K562 (cell line): ENCODE data around the gene FLT1. TPM values are rescaled to one million over a fixed set of nuclear protein-coding genes. Genes with fewer than 3 reads are reported as not detected.

Experiments
- ARID3A ChIP-seq: IDR thresholded peaks from 2 replicates; pipeline ENCODE4 v1.6.1; 2012; ENCODE audit warnings: low read depth, low read length, improper control_type of control experiment, borderline replicate concordance
- BDP1 ChIP-seq: IDR thresholded peaks from 3 replicates; pipeline ENCODE4 v1.6.1; 2011; ENCODE audit not compliant: insufficient read length, insufficient read depth
- BMI1 ChIP-seq: fragments of 150-350 bp; IDR thresholded peaks from 2 replicates; pipeline ENCODE4 v1.6.1; 2014; ENCODE audit warnings: low read length
- DACH1 ChIP-seq: fragments of 450-650 bp; IDR thresholded peaks from 2 replicates; pipeline ENCODE4 v1.6.1; 2018; ENCODE audit not compliant: partially characterized antibody
- DNMT1 ChIP-seq: fragments of 450-650 bp; IDR thresholded peaks from 2 replicates; pipeline ENCODE4 v1.6.1; 2016; ENCODE audit warnings: antibody characterized with exemption, mild to moderate bottlenecking
- FOXP4 ChIP-seq: sonication (generic); formaldehyde crosslinking; IDR thresholded peaks from 2 replicates; pipeline ENCODE4 v1.8.0; 2022; ENCODE audit warnings: mild to moderate bottlenecking, missing genetic modification reagents, borderline replicate concordance
- GABPA ChIP-seq: fragments of 200-800 bp; sonication (Bioruptor generic); conservative IDR thresholded peaks from 2 replicates; pipeline ENCODE4 v1.6.1; 2016; ENCODE audit warnings: low read depth, missing genetic modification characterization, missing compliant biosample characterization
- HDAC2 ChIP-seq: fragments of 450-650 bp; IDR thresholded peaks from 2 replicates; pipeline ENCODE4 v1.6.1; 2016; ENCODE audit warnings: mild to moderate bottlenecking
- LEF1 ChIP-seq: fragments of 450-650 bp; IDR thresholded peaks from 2 replicates; pipeline ENCODE4 v1.6.1; 2016; ENCODE audit warnings: mild to moderate bottlenecking
- MCM5 ChIP-seq: fragments of 450-650 bp; IDR thresholded peaks from 2 replicates; pipeline ENCODE4 v1.6.1; 2016; ENCODE audit warnings: low read depth
- NFIC ChIP-seq: fragments of 450-650 bp; IDR thresholded peaks from 2 replicates; pipeline ENCODE4 v1.6.1; 2017; ENCODE audit warnings: mild to moderate bottlenecking, inconsistent platforms
- NR1H2 ChIP-seq: sonication (generic); formaldehyde crosslinking; IDR thresholded peaks from 2 replicates; pipeline ENCODE4 v1.4.0; 2020; ENCODE audit warnings: mild to moderate bottlenecking, missing genetic modification reagents
- PREB ChIP-seq: sonication (generic); formaldehyde crosslinking; IDR thresholded peaks from 2 replicates; pipeline ENCODE4 v1.8.1; 2023; ENCODE audit warnings: mild to moderate bottlenecking, missing genetic modification reagents
- RBM39 ChIP-seq: fragments of 200-400 bp; formaldehyde crosslinking; optimal IDR thresholded peaks from 2 replicates; pipeline ENCODE3; 2018; ENCODE audit warnings: low read depth, low read length
- TRIM25 ChIP-seq: fragments of 450-650 bp; IDR thresholded peaks from 2 replicates; pipeline ENCODE4 v1.7.0; 2016; ENCODE audit warnings: borderline replicate concordance
- TSC22D4 ChIP-seq: fragments of 450-650 bp; IDR thresholded peaks from 2 replicates; pipeline ENCODE4 v1.6.1; 2016; ENCODE audit warnings: missing genetic modification characterization, missing biosample characterization, control low read depth
- ZNF121 ChIP-seq: sonication (generic); formaldehyde crosslinking; conservative IDR thresholded peaks from 2 replicates; pipeline ENCODE4 v1.8.0; 2022; ENCODE audit warnings: missing genetic modification reagents
- ZNF143 ChIP-seq: sonication (generic); formaldehyde crosslinking; IDR thresholded peaks from 2 replicates; pipeline ENCODE4 v1.9.0; 2022; ENCODE audit warnings: mild to moderate bottlenecking, missing genetic modification reagents
- ZNF165 ChIP-seq: fragments of 250-450 bp; sonication (Bioruptor Pico); IDR thresholded peaks from 2 replicates; pipeline ENCODE4 v1.4.0; 2020; ENCODE audit warnings: borderline replicate concordance
- ZNF316 ChIP-seq: fragments of 450-650 bp; IDR thresholded peaks from 2 replicates; pipeline ENCODE4 v1.6.1; 2016
- ZNF436 ChIP-seq: fragments of 250-450, 450-650 bp; sonication (Bioruptor Pico); formaldehyde crosslinking; IDR thresholded peaks from 2 replicates; pipeline ENCODE4 v1.7.0; 2020; ENCODE audit warnings: mild to moderate bottlenecking
- ZNF740 ChIP-seq, 3 experiments: fragments of 200-800 bp in 1 of 3; sonication (Bioruptor generic) in 1 of 3; sonication (generic) in 1 of 3; formaldehyde crosslinking in 1 of 3; IDR thresholded peaks; 2 replicates each; pipeline versions ENCODE4 v1.6.1 to v1.8.0; 2016 to 2022; ENCODE audit warnings: mild to moderate bottlenecking in 2 of 3, missing compliant biosample characterization in 2 of 3, missing genetic modification characterization in 2 of 3, missing genetic modification reagents in 1 of 3
- polyA plus RNA-seq, 8 experiments: library from polyadenylated mRNA; depleted of rRNA in 4 of 8; stranded (reverse) in 5 of 8; unstranded in 3 of 8; fragments of >200 nt; fragmentation: Nextera tagmentation in 2 of 8; fragmentation: Illumina TruSeq in 1 of 8; extraction: Ambion mirVana in 2 of 8; extraction: Trizol in 1 of 8; gene quantifications; 2 replicates each; pipeline versions ENCODE4 v1.2.1 to v1.2.3, GENCODE V29; 2011 to 2014; ENCODE audit warnings: inconsistent platforms in 1 of 8, missing spikeins in 1 of 8
- total RNA-seq, 7 experiments: library from RNA; depleted of rRNA in 6 of 7; stranded (reverse); fragments of >200 nt in 6 of 7; fragmentation: Illumina TruSeq in 2 of 7; extraction: Trizol in 2 of 7; gene quantifications; 2 replicates each; pipeline versions ENCODE4 v1.2.1 to v1.2.3, GENCODE V29; 2011 to 2021; ENCODE audit warnings: low replicate concordance in 1 of 7

Gene FLT1
- total and polyA plus RNA-seq, 9 of the 15 experiments (the other 6 are each of a cell fraction or from before 2014, with no cell fraction given): 0.01 to 2.0 (median 0.22) TPM

GRCh38 chr13:28532388-28533124 lies 37.6 kb upstream of the FLT1 start (continued):
- no peak for TF ChIP-seq MCM5
- no peak for TF ChIP-seq BMI1
- no peak for TF ChIP-seq NR1H2 (CRISPR knock-in tag)
- no peak for TF ChIP-seq DNMT1
- TF ChIP-seq ZNF165 (CRISPR knock-in tag): no peak
- TF ChIP-seq ARID3A: no peak
- no peak for TF ChIP-seq ZNF740 (CRISPR knock-in tag; IDR thresholded peaks at IDR 0.05)
- no peak for TF ChIP-seq ZNF740 (tag; IDR thresholded peaks at IDR 0.05)
- peak; percentile 57; the same call in 1 of the 2 replicates for TF ChIP-seq LEF1
- TF ChIP-seq PREB (CRISPR knock-in tag): no peak
- no peak for TF ChIP-seq ZNF121 (CRISPR knock-in tag)
- TF ChIP-seq ZNF316: no peak
- TF ChIP-seq TSC22D4 (tag): no peak
- TF ChIP-seq TRIM25: no peak
- TF ChIP-seq ZNF143 (CRISPR knock-in tag): no peak
- TF ChIP-seq RBM39: no peak
- TF ChIP-seq FOXP4: peak; percentile 84; the same call in 1 of the 2 replicates
- TF ChIP-seq ZNF436 (CRISPR knock-in tag): no peak
- TF ChIP-seq BDP1: no peak
- no peak for TF ChIP-seq DACH1
- peak; percentile 70; the same call in 1 of the 2 replicates for TF ChIP-seq NFIC
- TF ChIP-seq HDAC2: no peak
- TF ChIP-seq GABPA (tag): peak; percentile 23
